ENCODE data around the gene CLIP4.
"Not testable (repeated sequence)": the region's sequence is repeated elsewhere in the genome, so short reads cannot be mapped to it uniquely, and the experiment has no call there.

CLIP4 gene

DNA sequence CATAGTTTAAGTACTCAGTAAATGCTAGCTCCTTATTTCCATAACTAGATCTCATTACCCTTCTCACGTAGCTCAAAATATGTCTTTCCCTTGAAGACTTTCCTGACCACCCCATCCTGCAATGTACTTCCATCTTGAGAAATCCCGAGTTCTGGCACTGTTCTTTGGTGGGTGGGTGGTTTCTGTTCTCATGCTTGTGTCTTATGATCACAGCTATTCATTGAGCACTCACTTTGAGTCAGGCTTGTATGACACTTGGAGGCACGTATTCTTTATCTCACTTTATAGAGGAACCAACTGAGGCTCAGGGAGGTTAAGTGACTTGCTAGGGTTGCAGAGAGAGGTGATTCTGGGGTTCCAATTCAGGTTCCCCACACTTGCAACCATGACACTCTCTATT is 9.0 kb upstream of the CLIP4 start:
- TF ChIP-seq ZNF70 (CRISPR knock-in tag; IDR thresholded peaks at IDR 0.05): no peak
- no peak for TF ChIP-seq BACH2 (CRISPR knock-in tag; IDR thresholded peaks at IDR 0.05; ENCODE audit: borderline replicate concordance)
- no peak for TF ChIP-seq TOX (CRISPR knock-in tag; IDR thresholded peaks at IDR 0.05; ENCODE audit: borderline replicate concordance)
- TF ChIP-seq, protein P1, sequence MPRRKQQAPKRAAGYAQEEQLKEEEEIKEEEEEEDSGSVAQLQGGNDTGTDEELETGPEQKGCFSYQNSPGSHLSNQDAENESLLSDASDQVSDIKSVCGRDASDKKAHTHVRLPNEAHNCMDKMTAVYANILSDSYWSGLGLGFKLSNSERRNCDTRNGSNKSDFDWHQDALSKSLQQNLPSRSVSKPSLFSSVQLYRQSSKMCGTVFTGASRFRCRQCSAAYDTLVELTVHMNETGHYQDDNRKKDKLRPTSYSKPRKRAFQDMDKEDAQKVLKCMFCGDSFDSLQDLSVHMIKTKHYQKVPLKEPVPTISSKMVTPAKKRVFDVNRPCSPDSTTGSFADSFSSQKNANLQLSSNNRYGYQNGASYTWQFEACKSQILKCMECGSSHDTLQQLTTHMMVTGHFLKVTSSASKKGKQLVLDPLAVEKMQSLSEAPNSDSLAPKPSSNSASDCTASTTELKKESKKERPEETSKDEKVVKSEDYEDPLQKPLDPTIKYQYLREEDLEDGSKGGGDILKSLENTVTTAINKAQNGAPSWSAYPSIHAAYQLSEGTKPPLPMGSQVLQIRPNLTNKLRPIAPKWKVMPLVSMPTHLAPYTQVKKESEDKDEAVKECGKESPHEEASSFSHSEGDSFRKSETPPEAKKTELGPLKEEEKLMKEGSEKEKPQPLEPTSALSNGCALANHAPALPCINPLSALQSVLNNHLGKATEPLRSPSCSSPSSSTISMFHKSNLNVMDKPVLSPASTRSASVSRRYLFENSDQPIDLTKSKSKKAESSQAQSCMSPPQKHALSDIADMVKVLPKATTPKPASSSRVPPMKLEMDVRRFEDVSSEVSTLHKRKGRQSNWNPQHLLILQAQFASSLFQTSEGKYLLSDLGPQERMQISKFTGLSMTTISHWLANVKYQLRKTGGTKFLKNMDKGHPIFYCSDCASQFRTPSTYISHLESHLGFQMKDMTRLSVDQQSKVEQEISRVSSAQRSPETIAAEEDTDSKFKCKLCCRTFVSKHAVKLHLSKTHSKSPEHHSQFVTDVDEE (CRISPR knock-in tag; IDR thresholded peaks at IDR 0.05): no peak
- no peak for TF ChIP-seq SNAI2 (CRISPR knock-in tag; IDR thresholded peaks at IDR 0.05)
- TF ChIP-seq, protein P2, sequence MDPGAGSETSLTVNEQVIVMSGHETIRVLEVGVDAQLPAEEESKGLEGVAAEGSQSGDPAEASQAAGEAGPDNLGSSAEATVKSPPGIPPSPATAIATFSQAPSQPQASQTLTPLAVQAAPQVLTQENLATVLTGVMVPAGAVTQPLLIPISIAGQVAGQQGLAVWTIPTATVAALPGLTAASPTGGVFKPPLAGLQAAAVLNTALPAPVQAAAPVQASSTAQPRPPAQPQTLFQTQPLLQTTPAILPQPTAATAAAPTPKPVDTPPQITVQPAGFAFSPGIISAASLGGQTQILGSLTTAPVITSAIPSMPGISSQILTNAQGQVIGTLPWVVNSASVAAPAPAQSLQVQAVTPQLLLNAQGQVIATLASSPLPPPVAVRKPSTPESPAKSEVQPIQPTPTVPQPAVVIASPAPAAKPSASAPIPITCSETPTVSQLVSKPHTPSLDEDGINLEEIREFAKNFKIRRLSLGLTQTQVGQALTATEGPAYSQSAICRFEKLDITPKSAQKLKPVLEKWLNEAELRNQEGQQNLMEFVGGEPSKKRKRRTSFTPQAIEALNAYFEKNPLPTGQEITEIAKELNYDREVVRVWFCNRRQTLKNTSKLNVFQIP (CRISPR knock-in tag; IDR thresholded peaks at IDR 0.05; ENCODE audit: borderline replicate concordance, low read depth): no peak
- TF ChIP-seq ARNTL (CRISPR knock-in tag; IDR thresholded peaks at IDR 0.05; ENCODE audit: borderline replicate concordance, low read depth): no peak
- TF ChIP-seq RARB (CRISPR knock-in tag; IDR thresholded peaks at IDR 0.05): no peak
- no peak for ATAC-seq

DNA sequence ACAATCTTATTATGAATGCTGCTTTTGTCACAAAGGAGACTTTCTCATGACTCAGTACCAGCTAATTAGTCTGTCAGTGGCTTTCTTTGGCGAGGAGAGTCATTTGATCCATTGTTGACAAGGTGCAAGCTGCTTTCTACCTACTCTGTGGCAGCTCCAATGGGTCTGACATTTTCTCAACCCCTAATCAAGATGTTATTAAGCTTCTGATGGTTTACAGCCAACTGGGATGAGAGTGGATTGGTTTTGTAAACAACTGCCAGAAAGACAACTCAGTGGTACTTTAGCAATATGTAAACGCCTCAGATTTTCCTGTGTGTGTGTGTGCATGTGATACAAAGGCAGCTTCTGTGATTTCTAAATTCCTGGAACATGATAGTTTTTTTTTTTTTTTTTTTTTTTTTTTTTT is 8.2 kb upstream of the CLIP4 start:
- no peak for TF ChIP-seq ZNF8 (CRISPR knock-in tag; IDR thresholded peaks at IDR 0.05)
- TF ChIP-seq, protein P1 (CRISPR knock-in tag; IDR thresholded peaks at IDR 0.05): no peak
- TF ChIP-seq ZNF565 (CRISPR knock-in tag; conservative IDR thresholded peaks at IDR 0.05; ENCODE audit: low read depth): no peak
- TF ChIP-seq GLIS3 (CRISPR knock-in tag; IDR thresholded peaks at IDR 0.05): no peak
- no peak for TF ChIP-seq ARNTL (CRISPR knock-in tag; IDR thresholded peaks at IDR 0.05; ENCODE audit: borderline replicate concordance, low read depth)
- TF ChIP-seq, protein P3, sequence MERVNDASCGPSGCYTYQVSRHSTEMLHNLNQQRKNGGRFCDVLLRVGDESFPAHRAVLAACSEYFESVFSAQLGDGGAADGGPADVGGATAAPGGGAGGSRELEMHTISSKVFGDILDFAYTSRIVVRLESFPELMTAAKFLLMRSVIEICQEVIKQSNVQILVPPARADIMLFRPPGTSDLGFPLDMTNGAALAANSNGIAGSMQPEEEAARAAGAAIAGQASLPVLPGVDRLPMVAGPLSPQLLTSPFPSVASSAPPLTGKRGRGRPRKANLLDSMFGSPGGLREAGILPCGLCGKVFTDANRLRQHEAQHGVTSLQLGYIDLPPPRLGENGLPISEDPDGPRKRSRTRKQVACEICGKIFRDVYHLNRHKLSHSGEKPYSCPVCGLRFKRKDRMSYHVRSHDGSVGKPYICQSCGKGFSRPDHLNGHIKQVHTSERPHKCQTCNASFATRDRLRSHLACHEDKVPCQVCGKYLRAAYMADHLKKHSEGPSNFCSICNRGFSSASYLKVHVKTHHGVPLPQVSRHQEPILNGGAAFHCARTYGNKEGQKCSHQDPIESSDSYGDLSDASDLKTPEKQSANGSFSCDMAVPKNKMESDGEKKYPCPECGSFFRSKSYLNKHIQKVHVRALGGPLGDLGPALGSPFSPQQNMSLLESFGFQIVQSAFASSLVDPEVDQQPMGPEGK (CRISPR knock-in tag; IDR thresholded peaks at IDR 0.05; ENCODE audit: borderline replicate concordance): no peak
- TF ChIP-seq, protein P4, sequence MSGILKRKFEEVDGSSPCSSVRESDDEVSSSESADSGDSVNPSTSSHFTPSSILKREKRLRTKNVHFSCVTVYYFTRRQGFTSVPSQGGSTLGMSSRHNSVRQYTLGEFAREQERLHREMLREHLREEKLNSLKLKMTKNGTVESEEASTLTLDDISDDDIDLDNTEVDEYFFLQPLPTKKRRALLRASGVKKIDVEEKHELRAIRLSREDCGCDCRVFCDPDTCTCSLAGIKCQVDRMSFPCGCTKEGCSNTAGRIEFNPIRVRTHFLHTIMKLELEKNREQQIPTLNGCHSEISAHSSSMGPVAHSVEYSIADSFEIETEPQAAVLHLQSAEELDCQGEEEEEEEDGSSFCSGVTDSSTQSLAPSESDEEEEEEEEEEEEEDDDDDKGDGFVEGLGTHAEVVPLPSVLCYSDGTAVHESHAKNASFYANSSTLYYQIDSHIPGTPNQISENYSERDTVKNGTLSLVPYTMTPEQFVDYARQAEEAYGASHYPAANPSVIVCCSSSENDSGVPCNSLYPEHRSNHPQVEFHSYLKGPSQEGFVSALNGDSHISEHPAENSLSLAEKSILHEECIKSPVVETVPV (CRISPR knock-in tag; IDR thresholded peaks at IDR 0.05): no peak
- no peak for TF ChIP-seq ESRRG (CRISPR knock-in tag; IDR thresholded peaks at IDR 0.05)
- no peak for TF ChIP-seq RARB (CRISPR knock-in tag; IDR thresholded peaks at IDR 0.05)
- no peak for TF ChIP-seq OSR1 (CRISPR knock-in tag; IDR thresholded peaks at IDR 0.05)
- no peak for TF ChIP-seq ZC3H10 (CRISPR knock-in tag; IDR thresholded peaks at IDR 0.05)
- TF ChIP-seq ZFP30 (CRISPR knock-in tag; IDR thresholded peaks at IDR 0.05): no peak
- TF ChIP-seq, protein P5, sequence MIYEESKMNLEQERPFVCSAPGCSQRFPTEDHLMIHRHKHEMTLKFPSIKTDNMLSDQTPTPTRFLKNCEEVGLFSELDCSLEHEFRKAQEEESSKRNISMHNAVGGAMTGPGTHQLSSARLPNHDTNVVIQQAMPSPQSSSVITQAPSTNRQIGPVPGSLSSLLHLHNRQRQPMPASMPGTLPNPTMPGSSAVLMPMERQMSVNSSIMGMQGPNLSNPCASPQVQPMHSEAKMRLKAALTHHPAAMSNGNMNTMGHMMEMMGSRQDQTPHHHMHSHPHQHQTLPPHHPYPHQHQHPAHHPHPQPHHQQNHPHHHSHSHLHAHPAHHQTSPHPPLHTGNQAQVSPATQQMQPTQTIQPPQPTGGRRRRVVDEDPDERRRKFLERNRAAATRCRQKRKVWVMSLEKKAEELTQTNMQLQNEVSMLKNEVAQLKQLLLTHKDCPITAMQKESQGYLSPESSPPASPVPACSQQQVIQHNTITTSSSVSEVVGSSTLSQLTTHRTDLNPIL (CRISPR knock-in tag; IDR thresholded peaks at IDR 0.05; ENCODE audit: low read depth): no peak
- TF ChIP-seq SNAI2 (CRISPR knock-in tag; IDR thresholded peaks at IDR 0.05): no peak
- TF ChIP-seq BACH2 (CRISPR knock-in tag; IDR thresholded peaks at IDR 0.05; ENCODE audit: borderline replicate concordance): no peak
- no peak for ATAC-seq

DNA sequence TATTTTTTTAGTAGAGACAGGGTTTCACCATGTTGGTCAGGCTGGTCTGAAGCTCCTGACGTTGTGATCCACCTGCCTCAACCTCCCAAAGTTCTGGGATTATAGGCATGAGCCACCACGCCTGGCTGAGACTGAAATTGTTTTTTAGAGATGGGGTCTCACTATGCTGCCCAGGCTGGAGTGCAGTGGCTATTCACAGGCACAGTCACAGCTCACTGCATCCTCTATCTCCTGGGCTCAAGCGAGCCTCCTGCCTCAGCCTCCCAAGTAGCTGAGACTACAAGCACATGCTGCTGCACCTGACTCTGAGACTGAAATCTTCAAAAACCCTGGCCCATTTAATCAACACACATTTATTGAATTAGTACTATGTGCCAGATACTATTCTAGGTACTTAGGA is 7.7 kb upstream of the CLIP4 start:
- ATAC-seq: not testable (repeated sequence)

Data from SK-N-SH treated with all-trans-retinoic acid at 6 μM for 48 hours (cell line).